ENCODE results near the gene WNT3. TPM values are rescaled to one million over a fixed set of nuclear protein-coding genes. Genes with fewer than 3 reads are reported as not detected.

WNT3 gene
- total RNA-seq, 2 experiments from 2014 or later, result 4.9 to 5.1 TPM

DNA sequence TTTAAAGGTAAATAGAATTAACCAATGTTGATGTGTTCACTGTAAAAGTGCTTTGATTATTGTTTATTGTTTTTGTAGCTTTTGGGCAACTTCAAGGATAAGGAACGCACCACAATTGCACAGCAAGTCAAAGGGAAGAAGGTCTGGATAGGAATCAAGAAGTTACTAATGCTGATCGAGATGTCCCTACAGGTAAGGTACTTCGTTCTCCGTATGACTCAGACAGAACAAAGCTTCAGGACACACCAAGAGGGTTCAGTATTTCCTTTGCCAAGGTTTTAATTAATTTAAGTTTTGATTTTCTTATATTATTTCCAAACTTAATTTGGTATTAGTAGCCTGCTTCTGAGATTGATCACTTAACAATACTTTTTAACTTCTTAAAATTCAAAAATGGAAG, 67.1 kb downstream of the WNT3 start:
- Histone ChIP-seq H3K4me3 (ENCODE audit: low read depth, low read length, poor library complexity, severe bottlenecking) (no peak overlapping the region), H3K4me2 (ENCODE audit: low read length) (no peak overlapping the region), H3K4me1 (ENCODE audit: insufficient read depth, low read length, poor library complexity, severe bottlenecking) (peaks cover 22% of the 10 kb centered on the region), H3K27ac (ENCODE audit: low read depth, low read length, poor library complexity, severe bottlenecking) (no peak overlapping the region), H2AFZ (ENCODE audit: low read length) (no peak overlapping the region), H3K9me2 (ENCODE audit: insufficient read depth, low read length) (no peaks in the 10 kb centered on the region), H3K36me3 (ENCODE audit: insufficient read depth, low read length) (peaks cover 57% of the 10 kb centered on the region), H3K9me3 (ENCODE audit: low read length) (no peaks in the 10 kb centered on the region), H4K20me1 (ENCODE audit: insufficient read depth, low read length) (no peaks in the 10 kb centered on the region), H3K79me2 (ENCODE audit: insufficient read depth, low read depth, low read length) (no peaks in the 10 kb centered on the region)
- intact Hi-C loops (cut with micrococcal nuclease; ENCODE audit: unreplicated experiment), result no loop called here
- ChIA-PET POLR2A (interaction anchor here (0.7 kb wide), 2 partner anchors 12 to 30 kb away, joined by 3 read pairs; no protein-coding TSS in a partner anchor), CTCF (ENCODE audit: unreplicated experiment) (no interaction called here)
- no TSS peak for BruUV-seq (replicated peaks)
- DNase-seq (ENCODE audit: low spot score), result no peak
- TF ChIP-seq EZH2phosphoT487 (IDR thresholded peaks at IDR 0.05; ENCODE audit: borderline replicate concordance, low read depth, low read length), result no peak
- TF ChIP-seq, protein P1, sequence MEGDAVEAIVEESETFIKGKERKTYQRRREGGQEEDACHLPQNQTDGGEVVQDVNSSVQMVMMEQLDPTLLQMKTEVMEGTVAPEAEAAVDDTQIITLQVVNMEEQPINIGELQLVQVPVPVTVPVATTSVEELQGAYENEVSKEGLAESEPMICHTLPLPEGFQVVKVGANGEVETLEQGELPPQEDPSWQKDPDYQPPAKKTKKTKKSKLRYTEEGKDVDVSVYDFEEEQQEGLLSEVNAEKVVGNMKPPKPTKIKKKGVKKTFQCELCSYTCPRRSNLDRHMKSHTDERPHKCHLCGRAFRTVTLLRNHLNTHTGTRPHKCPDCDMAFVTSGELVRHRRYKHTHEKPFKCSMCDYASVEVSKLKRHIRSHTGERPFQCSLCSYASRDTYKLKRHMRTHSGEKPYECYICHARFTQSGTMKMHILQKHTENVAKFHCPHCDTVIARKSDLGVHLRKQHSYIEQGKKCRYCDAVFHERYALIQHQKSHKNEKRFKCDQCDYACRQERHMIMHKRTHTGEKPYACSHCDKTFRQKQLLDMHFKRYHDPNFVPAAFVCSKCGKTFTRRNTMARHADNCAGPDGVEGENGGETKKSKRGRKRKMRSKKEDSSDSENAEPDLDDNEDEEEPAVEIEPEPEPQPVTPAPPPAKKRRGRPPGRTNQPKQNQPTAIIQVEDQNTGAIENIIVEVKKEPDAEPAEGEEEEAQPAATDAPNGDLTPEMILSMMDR (conservative IDR thresholded peaks at IDR 0.05; ENCODE audit: low read length), result no peak

- no TSS peak for BruUV-seq (replicated peaks)
- Histone ChIP-seq H3K36me3 (ENCODE audit: insufficient read depth, low read length) (peaks cover 12% of the 10 kb centered on the region), H3K9me3 (ENCODE audit: low read length) (no peaks in the 10 kb centered on the region), H3K4me3 (ENCODE audit: low read depth, low read length, poor library complexity, severe bottlenecking) (no peak overlapping the region), H2AFZ (ENCODE audit: low read length) (no peak overlapping the region), H3K27ac (ENCODE audit: low read depth, low read length, poor library complexity, severe bottlenecking) (no peak overlapping the region), H3K9me2 (ENCODE audit: insufficient read depth, low read length) (no peaks in the 10 kb centered on the region), H3K4me2 (ENCODE audit: low read length) (no peak overlapping the region), H3K79me2 (ENCODE audit: insufficient read depth, low read depth, low read length) (no peaks in the 10 kb centered on the region), H4K20me1 (ENCODE audit: insufficient read depth, low read length) (no peaks in the 10 kb centered on the region), H3K4me1 (ENCODE audit: insufficient read depth, low read length, poor library complexity, severe bottlenecking) (peaks cover 29% of the 10 kb centered on the region)
- CTCF ChIA-PET (ENCODE audit: unreplicated experiment), result no interaction called here
- no peak for DNase-seq (ENCODE audit: low spot score)
- POLR2A ChIA-PET, result interaction anchor here (0.7 to 0.8 kb wide), 2 partner anchors 10 to 19 kb away, joined by 3 to 5 read pairs; no protein-coding TSS in a partner anchor
- TF ChIP-seq, protein P1 (conservative IDR thresholded peaks at IDR 0.05; ENCODE audit: low read length), result no peak
- no peak for TF ChIP-seq EZH2phosphoT487 (IDR thresholded peaks at IDR 0.05; ENCODE audit: borderline replicate concordance, low read depth, low read length)
- intact Hi-C loops (cut with micrococcal nuclease; ENCODE audit: unreplicated experiment), result no loop called here
Observed at GRCh38 chr17:46745376-46745775, 73.1 kb downstream of the WNT3 start.

DNA sequence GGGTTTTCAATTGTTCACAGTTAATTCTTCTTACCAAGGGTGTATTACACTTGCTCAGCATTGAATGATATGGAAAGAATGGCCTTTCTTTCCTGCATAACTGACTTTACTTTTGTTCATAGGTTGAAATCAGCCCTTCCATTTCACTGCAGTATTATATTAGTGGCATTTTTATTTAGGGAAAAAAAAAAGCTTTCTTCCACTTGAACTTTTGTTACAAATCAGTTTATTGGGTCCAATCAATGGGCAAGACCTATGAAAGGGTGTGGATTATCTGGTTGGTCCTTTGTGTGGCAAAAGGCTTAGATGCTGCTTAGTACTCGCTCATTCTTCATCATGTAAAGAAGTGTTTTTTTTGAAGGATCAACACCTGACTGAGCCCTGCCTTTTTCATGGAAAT, 74.1 kb downstream of the WNT3 start:
- BruUV-seq (replicated peaks), result no TSS peak
- intact Hi-C loops (cut with micrococcal nuclease; ENCODE audit: unreplicated experiment), result no loop called here
- no peak for DNase-seq (ENCODE audit: low spot score)

More for the DNA sequence above, 74.1 kb downstream of the WNT3 start:
- Histone ChIP-seq H3K36me3 (ENCODE audit: insufficient read depth, low read length) (peaks cover 6% of the 10 kb centered on the region), H3K79me2 (ENCODE audit: insufficient read depth, low read depth, low read length) (no peaks in the 10 kb centered on the region), H3K9me2 (ENCODE audit: insufficient read depth, low read length) (no peaks in the 10 kb centered on the region), H4K20me1 (ENCODE audit: insufficient read depth, low read length) (no peaks in the 10 kb centered on the region), H3K4me3 (ENCODE audit: low read depth, low read length, poor library complexity, severe bottlenecking) (no peak overlapping the region), H3K4me1 (ENCODE audit: insufficient read depth, low read length, poor library complexity, severe bottlenecking) (peaks cover 25% of the 10 kb centered on the region), H3K4me2 (ENCODE audit: low read length) (no peak overlapping the region), H3K9me3 (ENCODE audit: low read length) (no peaks in the 10 kb centered on the region), H2AFZ (ENCODE audit: low read length) (no peak overlapping the region), H3K27ac (ENCODE audit: low read depth, low read length, poor library complexity, severe bottlenecking) (no peak overlapping the region)
- POLR2A ChIA-PET, result interaction anchor here (1.0 kb wide), 1 partner anchor 9 kb away, joined by 3 read pairs; no protein-coding TSS in a partner anchor
- CTCF ChIA-PET (ENCODE audit: unreplicated experiment), result no interaction called here
- no peak for TF ChIP-seq EZH2phosphoT487 (IDR thresholded peaks at IDR 0.05; ENCODE audit: borderline replicate concordance, low read depth, low read length)
- TF ChIP-seq, protein P1 (conservative IDR thresholded peaks at IDR 0.05; ENCODE audit: low read length), result no peak
